Liver (tissue), 3 donors: ENCODE results near the gene GALK2.

ENCODE experiments used
- FOXA1 ChIP-seq: IDR thresholded peaks from 2 replicates; pipeline ENCODE4 v1.6.1; 2016; ENCODE audit warnings: antibody characterized with exemption
- HNF4G ChIP-seq: IDR thresholded peaks from 2 replicates; pipeline ENCODE4 v1.6.1; 2016; ENCODE audit warnings: antibody characterized with exemption
- JUND ChIP-seq, 2 donors: IDR thresholded peaks; 2 replicates each; pipeline ENCODE4 v1.6.1; 2016; ENCODE audit warnings: antibody characterized with exemption in 2 of 2
- RAD21 ChIP-seq, 2 donors: IDR thresholded peaks; 2 replicates each; pipeline ENCODE4 v1.6.1; 2016; ENCODE audit warnings: antibody characterized with exemption in 2 of 2, mild to moderate bottlenecking in 2 of 2
- SP1 ChIP-seq: IDR thresholded peaks from 2 replicates; pipeline ENCODE4 v1.6.1; 2018; ENCODE audit warnings: antibody characterized with exemption, mild to moderate bottlenecking
- TAF1 ChIP-seq: conservative IDR thresholded peaks from 2 replicates; pipeline ENCODE4 v1.6.1; 2016; ENCODE audit warnings: antibody characterized with exemption, mild to moderate bottlenecking
- YY1 ChIP-seq: IDR thresholded peaks from 2 replicates; pipeline ENCODE4 v1.6.1; 2016; ENCODE audit warnings: antibody characterized with exemption, mild to moderate bottlenecking
- ZBTB33 ChIP-seq: IDR thresholded peaks from 2 replicates; pipeline ENCODE4 v1.6.1; 2016; ENCODE audit warnings: antibody characterized with exemption
- TF ChIP-seq, protein P1 (sequence below): fragments of 150-350 bp; IDR thresholded peaks from 2 replicates; pipeline ENCODE4 v1.5.1; 2017; ENCODE audit warnings: improper control_type of control experiment, low read depth, low read length; ENCODE audit not compliant: missing input control
- TF ChIP-seq, protein P2 (sequence below): IDR thresholded peaks from 2 replicates; pipeline ENCODE4 v1.6.1; 2016; ENCODE audit warnings: antibody characterized with exemption, mild to moderate bottlenecking
- donor health status: healthy.
- donor health status: healthy.

GRCh38 chr15:49247556-49248110 is 77.6 kb downstream of the GALK2 start:
- TF ChIP-seq, protein P1, sequence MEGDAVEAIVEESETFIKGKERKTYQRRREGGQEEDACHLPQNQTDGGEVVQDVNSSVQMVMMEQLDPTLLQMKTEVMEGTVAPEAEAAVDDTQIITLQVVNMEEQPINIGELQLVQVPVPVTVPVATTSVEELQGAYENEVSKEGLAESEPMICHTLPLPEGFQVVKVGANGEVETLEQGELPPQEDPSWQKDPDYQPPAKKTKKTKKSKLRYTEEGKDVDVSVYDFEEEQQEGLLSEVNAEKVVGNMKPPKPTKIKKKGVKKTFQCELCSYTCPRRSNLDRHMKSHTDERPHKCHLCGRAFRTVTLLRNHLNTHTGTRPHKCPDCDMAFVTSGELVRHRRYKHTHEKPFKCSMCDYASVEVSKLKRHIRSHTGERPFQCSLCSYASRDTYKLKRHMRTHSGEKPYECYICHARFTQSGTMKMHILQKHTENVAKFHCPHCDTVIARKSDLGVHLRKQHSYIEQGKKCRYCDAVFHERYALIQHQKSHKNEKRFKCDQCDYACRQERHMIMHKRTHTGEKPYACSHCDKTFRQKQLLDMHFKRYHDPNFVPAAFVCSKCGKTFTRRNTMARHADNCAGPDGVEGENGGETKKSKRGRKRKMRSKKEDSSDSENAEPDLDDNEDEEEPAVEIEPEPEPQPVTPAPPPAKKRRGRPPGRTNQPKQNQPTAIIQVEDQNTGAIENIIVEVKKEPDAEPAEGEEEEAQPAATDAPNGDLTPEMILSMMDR, result no peak
- no peak for TF ChIP-seq TAF1
- no peak for TF ChIP-seq FOXA1
- no peak for TF ChIP-seq HNF4G
- TF ChIP-seq RAD21 (IDR thresholded peaks at IDR 0.05), result no peak
- TF ChIP-seq, protein P2, sequence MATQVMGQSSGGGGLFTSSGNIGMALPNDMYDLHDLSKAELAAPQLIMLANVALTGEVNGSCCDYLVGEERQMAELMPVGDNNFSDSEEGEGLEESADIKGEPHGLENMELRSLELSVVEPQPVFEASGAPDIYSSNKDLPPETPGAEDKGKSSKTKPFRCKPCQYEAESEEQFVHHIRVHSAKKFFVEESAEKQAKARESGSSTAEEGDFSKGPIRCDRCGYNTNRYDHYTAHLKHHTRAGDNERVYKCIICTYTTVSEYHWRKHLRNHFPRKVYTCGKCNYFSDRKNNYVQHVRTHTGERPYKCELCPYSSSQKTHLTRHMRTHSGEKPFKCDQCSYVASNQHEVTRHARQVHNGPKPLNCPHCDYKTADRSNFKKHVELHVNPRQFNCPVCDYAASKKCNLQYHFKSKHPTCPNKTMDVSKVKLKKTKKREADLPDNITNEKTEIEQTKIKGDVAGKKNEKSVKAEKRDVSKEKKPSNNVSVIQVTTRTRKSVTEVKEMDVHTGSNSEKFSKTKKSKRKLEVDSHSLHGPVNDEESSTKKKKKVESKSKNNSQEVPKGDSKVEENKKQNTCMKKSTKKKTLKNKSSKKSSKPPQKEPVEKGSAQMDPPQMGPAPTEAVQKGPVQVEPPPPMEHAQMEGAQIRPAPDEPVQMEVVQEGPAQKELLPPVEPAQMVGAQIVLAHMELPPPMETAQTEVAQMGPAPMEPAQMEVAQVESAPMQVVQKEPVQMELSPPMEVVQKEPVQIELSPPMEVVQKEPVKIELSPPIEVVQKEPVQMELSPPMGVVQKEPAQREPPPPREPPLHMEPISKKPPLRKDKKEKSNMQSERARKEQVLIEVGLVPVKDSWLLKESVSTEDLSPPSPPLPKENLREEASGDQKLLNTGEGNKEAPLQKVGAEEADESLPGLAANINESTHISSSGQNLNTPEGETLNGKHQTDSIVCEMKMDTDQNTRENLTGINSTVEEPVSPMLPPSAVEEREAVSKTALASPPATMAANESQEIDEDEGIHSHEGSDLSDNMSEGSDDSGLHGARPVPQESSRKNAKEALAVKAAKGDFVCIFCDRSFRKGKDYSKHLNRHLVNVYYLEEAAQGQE, result no peak
- no peak for TF ChIP-seq SP1
- no peak for TF ChIP-seq ZBTB33
- TF ChIP-seq YY1, result no peak
- no peak for TF ChIP-seq JUND (IDR thresholded peaks at IDR 0.05)
